Glutamatergic neuron (in vitro differentiated cells): ENCODE data around the gene CDH7. TPM values are rescaled to one million over a fixed set of nuclear protein-coding genes. Genes with fewer than 3 reads are reported as not detected.
A peak's percentile ranks its signal among the peaks of the same experiment; 100 is the strongest.

ENCODE experiments used
- DNase-seq: peaks from one replicate; pipeline ENCODE4 v3.0.0; 2022
- H3K27ac Mint-ChIP-seq: one replicate; pipeline ENCODE4 v1.8.0; 2020; ENCODE audit warnings: mild to moderate bottlenecking, mixed read lengths, inconsistent platforms; ENCODE audit not compliant: unreplicated experiment
- H3K27me3 Mint-ChIP-seq: one replicate; pipeline ENCODE4 v1.8.0; 2020; ENCODE audit warnings: mild to moderate bottlenecking, moderate library complexity, mixed read lengths, inconsistent platforms; ENCODE audit not compliant: unreplicated experiment
- H3K36me3 Mint-ChIP-seq: one replicate; pipeline ENCODE4 v1.8.0; 2020; ENCODE audit warnings: mild to moderate bottlenecking, mixed read lengths, inconsistent platforms; ENCODE audit not compliant: unreplicated experiment
- H3K4me1 Mint-ChIP-seq: one replicate; pipeline ENCODE4 v1.8.0; 2020; ENCODE audit warnings: mild to moderate bottlenecking, low read depth, mixed read lengths, inconsistent platforms; ENCODE audit not compliant: unreplicated experiment
- H3K4me3 Mint-ChIP-seq: one replicate; pipeline ENCODE4 v1.8.0; 2020; ENCODE audit warnings: mild to moderate bottlenecking, mixed read lengths, inconsistent platforms; ENCODE audit not compliant: unreplicated experiment
- H3K9me3 Mint-ChIP-seq: one replicate; pipeline ENCODE4 v1.8.0; 2020; ENCODE audit warnings: mild to moderate bottlenecking, moderate library complexity, mixed read lengths, inconsistent platforms; ENCODE audit not compliant: unreplicated experiment
- total RNA-seq: library from RNA; stranded (reverse); fragmentation: NEBNext Ultra II Directional; extraction: Animal tissue kit (Norgen Biotek cat#: 25700); gene quantifications from one replicate; pipeline ENCODE4 v1.2.1, GENCODE V29; 2021; ENCODE audit not compliant: unreplicated experiment
- TF ChIP-seq, protein P1 (sequence below): fragments of 200-600 bp; sonication (generic); IDR thresholded peaks from one replicate; pipeline ENCODE4 v1.5.0; 2021; ENCODE audit not compliant: partially characterized antibody, unreplicated experiment

Gene CDH7
- total RNA-seq, 1 donor from 2014 or later = 1.6 TPM

DNA sequence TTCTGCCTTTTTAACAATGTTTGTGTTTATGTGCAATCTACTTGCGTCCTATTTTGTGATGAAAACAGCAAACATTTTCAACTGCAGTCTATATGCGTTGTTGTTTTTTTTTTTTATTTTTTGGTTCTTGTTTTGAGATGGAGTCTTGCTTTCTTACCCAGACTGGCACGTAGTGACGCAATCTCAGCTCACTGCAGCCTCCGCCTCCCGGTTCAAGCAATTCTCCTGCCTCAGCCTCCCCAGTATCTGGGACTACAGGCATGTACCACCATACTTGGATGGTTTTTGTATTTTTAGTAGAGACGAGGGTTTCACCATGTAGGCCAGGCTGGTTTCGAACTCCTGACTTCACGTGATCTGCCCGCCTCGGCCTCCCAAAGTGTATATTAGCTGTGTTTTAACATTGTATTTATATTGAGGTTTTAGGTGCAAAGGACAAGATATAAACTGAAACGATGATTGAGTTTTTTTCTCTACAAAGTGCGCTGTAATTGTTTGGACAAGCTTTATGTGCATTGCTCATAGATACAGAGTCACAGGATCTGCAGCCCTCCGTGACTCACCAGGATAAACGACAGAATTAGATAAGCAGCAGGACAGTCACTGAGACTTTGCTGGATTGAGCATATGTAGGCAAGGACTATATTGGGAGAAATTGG lies 17.4 kb downstream of the CDH7 start:
- no peak overlapping the region for H3K4me3 Mint-ChIP-seq
- H3K36me3 Mint-ChIP-seq = no peaks in the 10 kb centered on the region
- TF ChIP-seq, protein P1, sequence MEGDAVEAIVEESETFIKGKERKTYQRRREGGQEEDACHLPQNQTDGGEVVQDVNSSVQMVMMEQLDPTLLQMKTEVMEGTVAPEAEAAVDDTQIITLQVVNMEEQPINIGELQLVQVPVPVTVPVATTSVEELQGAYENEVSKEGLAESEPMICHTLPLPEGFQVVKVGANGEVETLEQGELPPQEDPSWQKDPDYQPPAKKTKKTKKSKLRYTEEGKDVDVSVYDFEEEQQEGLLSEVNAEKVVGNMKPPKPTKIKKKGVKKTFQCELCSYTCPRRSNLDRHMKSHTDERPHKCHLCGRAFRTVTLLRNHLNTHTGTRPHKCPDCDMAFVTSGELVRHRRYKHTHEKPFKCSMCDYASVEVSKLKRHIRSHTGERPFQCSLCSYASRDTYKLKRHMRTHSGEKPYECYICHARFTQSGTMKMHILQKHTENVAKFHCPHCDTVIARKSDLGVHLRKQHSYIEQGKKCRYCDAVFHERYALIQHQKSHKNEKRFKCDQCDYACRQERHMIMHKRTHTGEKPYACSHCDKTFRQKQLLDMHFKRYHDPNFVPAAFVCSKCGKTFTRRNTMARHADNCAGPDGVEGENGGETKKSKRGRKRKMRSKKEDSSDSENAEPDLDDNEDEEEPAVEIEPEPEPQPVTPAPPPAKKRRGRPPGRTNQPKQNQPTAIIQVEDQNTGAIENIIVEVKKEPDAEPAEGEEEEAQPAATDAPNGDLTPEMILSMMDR = no peak
- no peak for DNase-seq
- no peaks in the 10 kb centered on the region for H3K27me3 Mint-ChIP-seq
- no peaks in the 10 kb centered on the region for H3K9me3 Mint-ChIP-seq
- no peak overlapping the region for H3K27ac Mint-ChIP-seq
- H3K4me1 Mint-ChIP-seq = peaks cover 2% of the 10 kb centered on the region

DNA sequence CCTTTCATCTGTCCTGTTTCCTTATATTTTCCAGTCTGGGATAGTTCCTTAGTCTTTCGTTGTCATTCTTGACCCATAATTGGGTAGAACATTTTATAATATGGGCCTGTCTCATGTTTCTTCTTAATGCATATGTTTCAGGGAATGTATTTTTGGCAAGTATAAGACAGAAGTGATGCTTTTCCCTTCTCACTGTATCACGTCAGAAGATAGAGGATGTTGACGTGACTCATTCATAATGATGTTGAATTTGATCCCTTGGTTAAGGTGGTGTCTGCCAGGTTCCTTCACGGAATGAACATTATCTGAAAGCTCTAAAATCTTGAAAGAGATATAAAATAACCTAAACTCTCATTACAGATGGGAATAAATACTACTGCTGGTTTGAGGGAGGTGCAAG lies 18.8 kb downstream of the CDH7 start:
- peaks cover 4% of the 10 kb centered on the region for H3K4me1 Mint-ChIP-seq
- H3K9me3 Mint-ChIP-seq = peaks cover 2% of the 10 kb centered on the region
- H3K27me3 Mint-ChIP-seq = no peaks in the 10 kb centered on the region
- DNase-seq = no peak
- H3K4me3 Mint-ChIP-seq = no peak overlapping the region
- TF ChIP-seq, protein P1 = no peak
- H3K36me3 Mint-ChIP-seq = no peaks in the 10 kb centered on the region
- H3K27ac Mint-ChIP-seq = no peak overlapping the region

DNA sequence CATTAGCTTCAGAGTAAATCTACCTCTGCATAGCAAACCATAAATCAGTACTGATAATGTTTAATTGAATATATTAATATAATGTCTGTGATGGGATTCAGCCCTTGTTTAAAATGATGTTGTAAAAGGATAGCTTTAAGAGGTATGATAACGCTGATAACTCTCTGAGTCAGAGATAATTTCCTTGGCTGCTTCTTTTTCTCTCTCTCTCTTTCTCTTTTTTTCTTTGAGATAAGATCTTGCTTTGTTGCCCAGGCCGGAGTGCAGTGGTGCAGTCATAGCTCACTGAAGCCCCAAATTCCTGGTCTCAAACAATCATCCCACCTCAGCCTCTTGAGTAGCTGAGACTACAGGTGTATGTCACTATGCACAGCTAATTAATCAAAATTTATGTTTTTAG lies 35.7 kb downstream of the CDH7 start:
- no peak overlapping the region for H3K27ac Mint-ChIP-seq
- H3K4me3 Mint-ChIP-seq = no peak overlapping the region
- H3K27me3 Mint-ChIP-seq = no peaks in the 10 kb centered on the region
- TF ChIP-seq, protein P1 = no peak
- no peaks in the 10 kb centered on the region for H3K9me3 Mint-ChIP-seq
- DNase-seq = no peak
- H3K4me1 Mint-ChIP-seq = no peaks in the 10 kb centered on the region
- H3K36me3 Mint-ChIP-seq = no peaks in the 10 kb centered on the region

DNA sequence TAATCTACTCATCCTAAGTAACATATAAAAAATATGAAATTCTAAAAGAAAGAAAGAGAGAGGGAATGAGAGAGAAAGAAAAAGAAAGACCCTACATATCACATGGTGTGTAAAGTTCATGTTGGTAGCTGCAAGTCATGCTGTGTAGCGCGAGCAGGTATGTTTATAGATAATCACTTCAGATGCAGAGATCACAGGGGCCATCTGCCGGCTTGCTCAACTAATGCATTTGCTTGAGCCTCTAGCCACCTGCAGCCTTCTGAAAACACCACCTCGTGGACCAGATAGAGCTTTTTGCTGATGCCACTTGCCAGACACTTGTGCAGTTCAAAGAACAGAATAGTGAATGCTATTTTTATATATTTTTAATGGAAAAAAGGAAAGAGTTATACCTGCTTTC lies 37.6 kb downstream of the CDH7 start:
- peak; percentile 23 for DNase-seq
- Mint-ChIP-seq H3K9me3 (no peaks in the 10 kb centered on the region), H3K27ac (no peak overlapping the region), H3K4me3 (no peak overlapping the region), H3K27me3 (no peaks in the 10 kb centered on the region), H3K4me1 (no peaks in the 10 kb centered on the region), H3K36me3 (no peaks in the 10 kb centered on the region)
- TF ChIP-seq, protein P1 = no peak

DNA sequence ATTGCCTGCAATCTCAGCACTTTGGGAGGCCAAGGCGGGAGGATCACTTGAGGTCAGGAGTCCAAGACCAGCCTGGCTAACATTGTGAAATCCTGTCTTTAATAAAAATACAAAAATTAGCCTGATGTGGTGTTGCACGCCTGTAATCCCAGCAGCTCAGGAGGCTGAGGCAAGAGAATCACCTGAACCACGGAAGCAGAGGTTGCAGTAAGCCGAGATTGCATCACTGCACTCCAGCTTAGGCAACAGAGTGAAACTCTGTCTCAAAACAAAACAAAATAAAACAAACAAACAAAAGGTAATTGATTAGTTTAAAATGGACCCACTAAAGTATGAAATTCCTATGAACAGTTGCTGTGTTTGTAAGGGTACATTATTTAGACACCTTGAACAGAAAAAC lies 39.8 kb downstream of the CDH7 start:
- H3K27ac Mint-ChIP-seq = no peak overlapping the region
- TF ChIP-seq, protein P1 = no peak
- no peaks in the 10 kb centered on the region for H3K27me3 Mint-ChIP-seq
- H3K9me3 Mint-ChIP-seq = peaks cover 2% of the 10 kb centered on the region
- H3K4me1 Mint-ChIP-seq = no peaks in the 10 kb centered on the region
- H3K36me3 Mint-ChIP-seq = no peaks in the 10 kb centered on the region
- DNase-seq = no peak
- H3K4me3 Mint-ChIP-seq = no peak overlapping the region
